ENCODE measurements around the gene GGT7.

Gene GGT7

GRCh38 chr20:34872622-34873224, at the start of gene GGT7:
TSS of gene GGT7 (minus strand) at chr20:34872856. CDS start at chr20:34872815, 41 bp downstream.
- Histone ChIP-seq H3K4me1 (peaks cover 25% of the 10 kb centered on the region), H3K27ac (peak within 1 kb of the TSS; percentile 31)

GRCh38 chr20:34921436-34921835, 48.8 kb upstream of the GGT7 start:
- no peak overlapping the region for H3K4me2 ChIP-seq (ENCODE audit: low read length)
- no peak overlapping the region for H3K27ac ChIP-seq
- H3K4me1 ChIP-seq: no peaks in the 10 kb centered on the region
- H3K27me3 ChIP-seq (ENCODE audit: control insufficient read depth, insufficient read depth, low read length): no peaks in the 10 kb centered on the region
- H3K36me3 ChIP-seq (ENCODE audit: control insufficient read depth, insufficient read depth, low read length): no peaks in the 10 kb centered on the region
- no peak overlapping the region for H3K4me3 ChIP-seq (ENCODE audit: low read depth, low read length)
- H3K9ac ChIP-seq: no peak overlapping the region
- H3K9me3 ChIP-seq (ENCODE audit: control insufficient read depth, low read length): no peaks in the 10 kb centered on the region
- H3K79me2 ChIP-seq: no peaks in the 10 kb centered on the region
- H2AFZ ChIP-seq: no peak overlapping the region
- TF ChIP-seq CTCF (IDR thresholded peaks at IDR 0.05): no peak

More at GRCh38 chr20:34872622-34873224, at the start of gene GGT7:
- peaks cover 2% of the 10 kb centered on the region for H3K79me2 ChIP-seq
- TF ChIP-seq CTCF (IDR thresholded peaks at IDR 0.05): peak; percentile 76
- no peaks in the 10 kb centered on the region for H3K9me3 ChIP-seq (ENCODE audit: control insufficient read depth, low read length)
- no peak within 1 kb of the TSS for H3K9ac ChIP-seq
- peak within 1 kb of the TSS; percentile 96 for H2AFZ ChIP-seq
- H3K4me3 ChIP-seq (ENCODE audit: low read depth, low read length): peak within 1 kb of the TSS; percentile 85
- no peaks in the 10 kb centered on the region for H3K36me3 ChIP-seq (ENCODE audit: control insufficient read depth, insufficient read depth, low read length)
- peak within 1 kb of the TSS; percentile 77 for H3K4me2 ChIP-seq (ENCODE audit: low read length)
- H3K27me3 ChIP-seq (ENCODE audit: control insufficient read depth, insufficient read depth, low read length): no peaks in the 10 kb centered on the region

- H3K4me1 ChIP-seq: no peaks in the 10 kb centered on the region
- no peak overlapping the region for H3K4me2 ChIP-seq (ENCODE audit: low read length)
- no peaks in the 10 kb centered on the region for H3K27me3 ChIP-seq (ENCODE audit: control insufficient read depth, insufficient read depth, low read length)
- no peak for TF ChIP-seq CTCF (IDR thresholded peaks at IDR 0.05)
- no peak overlapping the region for H3K27ac ChIP-seq
- no peaks in the 10 kb centered on the region for H3K36me3 ChIP-seq (ENCODE audit: control insufficient read depth, insufficient read depth, low read length)
- H3K79me2 ChIP-seq: no peaks in the 10 kb centered on the region
- no peak overlapping the region for H3K4me3 ChIP-seq (ENCODE audit: low read depth, low read length)
- no peak overlapping the region for H2AFZ ChIP-seq
- H3K9me3 ChIP-seq (ENCODE audit: control insufficient read depth, low read length): no peaks in the 10 kb centered on the region
- H3K9ac ChIP-seq: no peak overlapping the region
These were observed 47.4 kb upstream of the GGT7 start for GRCh38 chr20:34920055-34920454.

GRCh38 chr20:34916774-34917354, 44.2 kb upstream of the GGT7 start:
- Histone ChIP-seq H3K4me1 (no peaks in the 10 kb centered on the region), H3K36me3 (ENCODE audit: control insufficient read depth, insufficient read depth, low read length) (no peaks in the 10 kb centered on the region), H3K9me3 (ENCODE audit: control insufficient read depth, low read length) (no peaks in the 10 kb centered on the region), H3K4me2 (ENCODE audit: low read length) (no peak overlapping the region), H3K27me3 (ENCODE audit: control insufficient read depth, insufficient read depth, low read length) (no peaks in the 10 kb centered on the region), H2AFZ (no peak overlapping the region), H3K79me2 (peaks cover 8% of the 10 kb centered on the region), H3K9ac (no peak overlapping the region), H3K27ac (no peak overlapping the region), H3K4me3 (ENCODE audit: low read depth, low read length) (no peak overlapping the region)
- no peak for TF ChIP-seq CTCF (IDR thresholded peaks at IDR 0.05)
